Ammon's horn (tissue), 1 donor: Measurements from ENCODE around the gene AMER1.

Experiments
- DNase-seq: peaks from one replicate; pipeline ENCODE4 v3.0.0-alpha.2; 2016; ENCODE audit warnings: low spot score

Gene AMER1

GRCh38 chrX:64184396-64184795, 21.1 kb downstream of the AMER1 start:
- no peak for DNase-seq

- no peak for DNase-seq
Observed at GRCh38 chrX:64182208-64182607, 23.3 kb downstream of the AMER1 start.

- no peak for DNase-seq
Observed at GRCh38 chrX:64176876-64177275, 28.6 kb downstream of the AMER1 start.

GRCh38 chrX:64169988-64170387, 35.5 kb downstream of the AMER1 start:
- no peak for DNase-seq

- DNase-seq = no peak
Observed at GRCh38 chrX:64152857-64153256, 52.7 kb downstream of the AMER1 start.

GRCh38 chrX:64151911-64152310, 53.6 kb downstream of the AMER1 start:
- DNase-seq = no peak

- no peak for DNase-seq
Observed at GRCh38 chrX:64150775-64151174, 54.7 kb downstream of the AMER1 start.
